ENCODE data around the gene TRRAP.

Gene TRRAP

GRCh38 chr7:98956469-98956868 is 78.1 kb downstream of the TRRAP start:
- DNase-seq: no peak

- no peak for DNase-seq
These were observed 78.6 kb downstream of the TRRAP start for GRCh38 chr7:98956937-98957336.

- DNase-seq: no peak
These were observed 79.4 kb downstream of the TRRAP start for GRCh38 chr7:98957766-98958165.

GRCh38 chr7:98958968-98959367 is 80.6 kb downstream of the TRRAP start:
- no peak for DNase-seq

GRCh38 chr7:98963305-98963704 is 85.0 kb downstream of the TRRAP start:
- DNase-seq: no peak

- DNase-seq: no peak
These were observed 86.3 kb downstream of the TRRAP start for GRCh38 chr7:98964596-98964995.

- no peak for DNase-seq
These were observed 90.3 kb downstream of the TRRAP start for GRCh38 chr7:98968621-98969020.

- no peak for DNase-seq
These were observed 91.1 kb downstream of the TRRAP start for GRCh38 chr7:98969386-98969785.

- no peak for DNase-seq
These were observed 91.8 kb downstream of the TRRAP start for GRCh38 chr7:98970016-98970615.

- no peak for DNase-seq
These were observed 92.5 kb downstream of the TRRAP start for GRCh38 chr7:98970805-98971204.

GRCh38 chr7:98974205-98974604 is 95.9 kb downstream of the TRRAP start:
- no peak for DNase-seq

GRCh38 chr7:98974906-98975816 is 96.8 kb downstream of the TRRAP start:
- DNase-seq: no peak

GRCh38 chr7:98976396-98977185 is 98.3 kb downstream of the TRRAP start:
- no peak for DNase-seq

- no peak for DNase-seq
These were observed 100.3 kb downstream of the TRRAP start for GRCh38 chr7:98978672-98979071.

- no peak for DNase-seq
These were observed 103.4 kb downstream of the TRRAP start for GRCh38 chr7:98981701-98982100.

GRCh38 chr7:98982686-98983085 is 104.4 kb downstream of the TRRAP start:
- no peak for DNase-seq

- DNase-seq: no peak
These were observed 105.8 kb downstream of the TRRAP start for GRCh38 chr7:98984126-98984525.

- DNase-seq: no peak
These were observed 107.1 kb downstream of the TRRAP start for GRCh38 chr7:98985406-98985805.

- DNase-seq: no peak
These were observed 107.6 kb downstream of the TRRAP start for GRCh38 chr7:98985945-98986344.

GRCh38 chr7:98988641-98989040 is 110.3 kb downstream of the TRRAP start:
- DNase-seq: no peak

- no peak for DNase-seq
These were observed 112.0 kb downstream of the TRRAP start for GRCh38 chr7:98990356-98990755.

GRCh38 chr7:98991141-98991540 is 112.8 kb downstream of the TRRAP start:
- DNase-seq: no peak

GRCh38 chr7:98992076-98992475 is 113.7 kb downstream of the TRRAP start:
- DNase-seq: no peak
